ENCODE measurements around the gene XPO4. TPM values are rescaled to one million over a fixed set of nuclear protein-coding genes. Genes with fewer than 3 reads are reported as not detected.

XPO4 gene
- total RNA-seq, 1 donor, result 25.8 TPM

DNA sequence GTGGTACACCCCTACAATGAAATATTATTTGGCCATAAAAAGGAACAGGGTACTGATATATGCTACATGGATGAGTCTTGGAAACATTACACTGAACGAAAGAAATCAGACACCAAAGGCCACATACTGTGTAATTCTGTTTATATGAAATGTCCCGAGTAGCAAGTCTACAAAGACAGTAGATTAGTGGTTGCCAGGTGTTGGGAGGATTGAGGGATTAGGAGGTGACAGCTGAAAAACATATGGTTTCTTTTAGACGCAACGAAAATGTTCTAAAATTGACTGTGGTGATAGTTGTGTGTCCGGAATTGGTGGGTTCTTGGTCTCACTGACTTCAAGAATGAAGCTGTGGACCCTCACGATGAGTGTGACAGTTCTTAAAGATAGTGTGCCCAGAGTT lies 163.9 kb downstream of the XPO4 start:
- DNase-seq (ENCODE audit: low read depth), result no peak
- H3K4me3 ChIP-seq (ENCODE audit: low read depth, low read length), result no peak overlapping the region
- TF ChIP-seq, protein P1, sequence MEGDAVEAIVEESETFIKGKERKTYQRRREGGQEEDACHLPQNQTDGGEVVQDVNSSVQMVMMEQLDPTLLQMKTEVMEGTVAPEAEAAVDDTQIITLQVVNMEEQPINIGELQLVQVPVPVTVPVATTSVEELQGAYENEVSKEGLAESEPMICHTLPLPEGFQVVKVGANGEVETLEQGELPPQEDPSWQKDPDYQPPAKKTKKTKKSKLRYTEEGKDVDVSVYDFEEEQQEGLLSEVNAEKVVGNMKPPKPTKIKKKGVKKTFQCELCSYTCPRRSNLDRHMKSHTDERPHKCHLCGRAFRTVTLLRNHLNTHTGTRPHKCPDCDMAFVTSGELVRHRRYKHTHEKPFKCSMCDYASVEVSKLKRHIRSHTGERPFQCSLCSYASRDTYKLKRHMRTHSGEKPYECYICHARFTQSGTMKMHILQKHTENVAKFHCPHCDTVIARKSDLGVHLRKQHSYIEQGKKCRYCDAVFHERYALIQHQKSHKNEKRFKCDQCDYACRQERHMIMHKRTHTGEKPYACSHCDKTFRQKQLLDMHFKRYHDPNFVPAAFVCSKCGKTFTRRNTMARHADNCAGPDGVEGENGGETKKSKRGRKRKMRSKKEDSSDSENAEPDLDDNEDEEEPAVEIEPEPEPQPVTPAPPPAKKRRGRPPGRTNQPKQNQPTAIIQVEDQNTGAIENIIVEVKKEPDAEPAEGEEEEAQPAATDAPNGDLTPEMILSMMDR (IDR thresholded peaks at IDR 0.05; ENCODE audit: insufficient read depth, low read length), result no peak

DNA sequence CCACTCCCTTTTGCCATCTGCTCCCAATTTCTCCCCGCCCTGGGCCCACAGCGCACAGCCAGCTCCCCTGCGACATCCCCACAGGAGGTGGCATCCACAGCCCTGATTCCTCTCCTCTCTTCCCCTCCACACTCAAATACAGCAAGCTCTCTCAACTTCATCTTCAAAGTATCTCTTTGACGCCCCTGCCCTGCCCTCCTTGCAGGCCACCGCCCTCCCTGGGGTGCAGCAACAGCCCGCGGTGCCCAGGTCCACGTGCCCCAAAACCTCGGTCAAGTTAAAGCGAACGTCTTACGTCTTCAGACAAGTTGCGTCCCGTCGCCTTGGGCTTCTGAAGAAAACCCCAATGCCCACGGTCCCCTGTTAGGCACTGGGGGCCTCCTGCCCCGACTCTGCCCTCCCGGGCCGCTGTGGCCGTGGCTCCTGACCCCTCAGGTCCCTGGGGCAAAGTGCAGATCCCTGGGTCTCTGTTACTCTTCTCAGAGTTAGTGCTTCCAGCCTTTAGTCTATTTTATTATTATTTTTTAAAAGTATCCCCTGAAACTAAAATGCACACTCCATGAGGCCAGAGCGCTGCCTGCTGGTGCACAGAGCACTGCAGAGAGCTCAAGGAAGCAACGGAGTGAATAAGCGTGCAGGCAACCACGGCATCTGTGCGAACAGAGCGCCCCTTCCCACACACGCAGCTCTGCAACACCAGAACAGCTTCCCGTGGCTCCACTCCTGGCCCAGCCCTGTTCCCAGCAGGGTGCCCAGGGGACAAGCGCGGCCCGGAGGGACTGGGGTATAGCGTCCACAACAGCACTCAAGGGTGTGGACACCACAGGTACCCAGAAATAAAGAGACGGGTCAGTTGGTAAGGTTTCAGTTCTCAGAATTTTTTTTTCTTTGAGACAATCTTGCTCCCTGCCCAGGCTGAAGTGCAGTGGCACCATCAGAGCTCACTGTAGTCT lies 172.6 kb downstream of the XPO4 start:
- TF ChIP-seq, protein P1 (IDR thresholded peaks at IDR 0.05; ENCODE audit: insufficient read depth, low read length), result no peak
- no peak overlapping the region for H3K4me3 ChIP-seq (ENCODE audit: low read depth, low read length)
- no peak for DNase-seq (ENCODE audit: low read depth)

DNA sequence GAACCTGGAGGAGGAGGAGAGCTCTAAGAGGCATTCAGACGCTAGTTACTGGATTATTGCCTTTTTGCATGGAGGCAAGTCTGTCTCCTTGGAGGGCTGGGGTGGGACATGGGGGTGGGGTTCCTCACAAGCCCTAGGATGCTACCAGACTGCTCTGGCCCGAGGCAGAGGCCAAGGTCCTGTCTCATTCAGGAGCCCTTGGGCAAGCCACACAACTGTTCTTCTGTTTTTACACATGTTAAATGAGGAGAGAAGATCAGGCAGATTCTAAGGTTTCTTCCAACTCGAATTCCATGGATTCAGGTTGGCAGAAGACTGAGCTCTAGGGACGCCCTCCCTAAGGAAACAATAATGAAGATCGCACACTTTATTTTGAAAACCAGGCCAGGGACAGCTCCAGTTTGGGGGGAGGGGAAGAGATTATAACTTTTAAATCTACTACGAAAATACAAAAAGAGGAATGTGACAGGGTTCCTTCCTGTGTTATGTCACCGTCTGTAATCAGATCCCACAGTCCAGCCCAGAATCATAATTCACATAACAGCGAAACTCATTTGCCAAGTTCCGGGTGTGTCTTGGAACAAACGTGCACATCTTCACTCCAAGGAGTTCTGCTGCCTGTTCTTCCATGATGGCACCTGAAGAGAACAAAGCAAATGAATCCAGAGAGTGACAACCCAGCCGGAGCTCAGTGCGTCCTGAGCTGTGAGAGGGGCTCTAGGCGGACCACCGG lies 173.8 kb downstream of the XPO4 start:
- peak; percentile 60 for DNase-seq (ENCODE audit: low read depth)
- no peak overlapping the region for H3K4me3 ChIP-seq (ENCODE audit: low read depth, low read length)
- TF ChIP-seq, protein P1 (IDR thresholded peaks at IDR 0.05; ENCODE audit: insufficient read depth, low read length), result no peak

DNA sequence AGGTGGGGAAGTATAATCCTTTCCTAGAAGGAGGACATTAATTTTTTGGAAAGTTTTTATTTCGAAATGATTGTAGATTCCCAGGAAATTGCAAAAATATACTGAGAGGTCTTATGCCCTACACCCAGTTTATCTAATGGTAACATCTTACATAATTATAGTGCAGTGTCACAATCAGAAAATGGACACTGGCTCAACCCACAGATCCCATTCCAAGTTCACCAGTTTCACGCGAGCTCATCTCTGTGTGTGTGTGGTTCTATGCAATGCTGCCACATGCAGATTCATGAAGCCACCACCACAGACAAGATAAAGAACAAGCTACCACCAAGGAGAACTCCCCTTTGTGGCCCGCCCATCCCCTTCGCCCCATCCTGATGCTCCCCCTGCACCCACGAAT lies 174.7 kb downstream of the XPO4 start:
- H3K4me3 ChIP-seq (ENCODE audit: low read depth, low read length), result no peak overlapping the region
- TF ChIP-seq, protein P1 (IDR thresholded peaks at IDR 0.05; ENCODE audit: insufficient read depth, low read length), result no peak
- DNase-seq (ENCODE audit: low read depth), result no peak

Other genes starting within 250 kb of the XPO4 start
- gene IL17D, start 199.0 kb downstream of the XPO4 start, total RNA-seq (ENCODE audit: low replicate concordance), result 1.6 and 5.0 TPM in 2 replicates
- 15.9 and 18.5 TPM in 2 replicates for gene EEF1AKMT1, start 128.8 kb downstream of the XPO4 start, total RNA-seq (ENCODE audit: low replicate concordance)
- gene LATS2, start 158.8 kb upstream of the XPO4 start, total RNA-seq (ENCODE audit: low replicate concordance), result 19.3 and 24.5 TPM in 2 replicates
- gene SAP18, start 237.4 kb upstream of the XPO4 start, total RNA-seq (ENCODE audit: low replicate concordance), result 52.9 and 54.9 TPM in 2 replicates